ENCODE data around the gene CDCA4. TPM values are rescaled to one million over a fixed set of nuclear protein-coding genes. Genes with fewer than 3 reads are reported as not detected.
"Not testable (repeated sequence)": the region's sequence is repeated elsewhere in the genome, so short reads cannot be mapped to it uniquely, and the experiment has no call there.

The CDCA4 gene
- total RNA-seq, 1 experiment from 2014 or later: 98.0 TPM

GRCh38 chr14:105030194-105030593, 9.3 kb upstream of the CDCA4 start:
- no peak overlapping the region for H3K4me3 ChIP-seq
- no peak for DNase-seq
- H3K27ac ChIP-seq: no peak overlapping the region
- no peaks in the 10 kb centered on the region for H3K9me3 ChIP-seq (replicated peaks)
- H3K27me3 ChIP-seq: no peaks in the 10 kb centered on the region
- H3K36me3 ChIP-seq: no peaks in the 10 kb centered on the region
- H3K4me1 ChIP-seq: peaks cover under 1% of the 10 kb centered on the region; the same call in 1 of the 2 replicates

GRCh38 chr14:105029402-105029801, 8.5 kb upstream of the CDCA4 start:
- H3K36me3 ChIP-seq: no peaks in the 10 kb centered on the region
- H3K27me3 ChIP-seq: no peaks in the 10 kb centered on the region
- H3K27ac ChIP-seq: no peak overlapping the region
- H3K4me1 ChIP-seq: peaks cover 7% of the 10 kb centered on the region
- H3K4me3 ChIP-seq: no peak overlapping the region
- no peak for DNase-seq
- no peaks in the 10 kb centered on the region for H3K9me3 ChIP-seq (replicated peaks)

GRCh38 chr14:105028251-105028927, 7.5 kb upstream of the CDCA4 start:
- Histone ChIP-seq H3K27me3 (no peaks in the 10 kb centered on the region), H3K36me3 (no peaks in the 10 kb centered on the region), H3K4me3 (no peak overlapping the region), H3K4me1 (peaks cover 16% of the 10 kb centered on the region), H3K27ac (no peak overlapping the region), H3K9me3 (replicated peaks) (no peaks in the 10 kb centered on the region)
- DNase-seq: no peak

GRCh38 chr14:105027718-105028117, 6.8 kb upstream of the CDCA4 start:
- not testable (repeated sequence) for DNase-seq, H3K27ac ChIP-seq

GRCh38 chr14:105026802-105027563, 6.1 kb upstream of the CDCA4 start:
- no peak for DNase-seq
- H3K4me3 ChIP-seq: no peak overlapping the region
- H3K4me1 ChIP-seq: peaks cover 19% of the 10 kb centered on the region
- no peaks in the 10 kb centered on the region for H3K9me3 ChIP-seq (replicated peaks)
- H3K36me3 ChIP-seq: no peaks in the 10 kb centered on the region
- no peaks in the 10 kb centered on the region for H3K27me3 ChIP-seq
- H3K27ac ChIP-seq: no peak overlapping the region

More at GRCh38 chr14:105027718-105028117, 6.8 kb upstream of the CDCA4 start:
- H3K4me3 ChIP-seq; H3K36me3 ChIP-seq; H3K27me3 ChIP-seq; H3K9me3 ChIP-seq (replicated peaks): not testable (repeated sequence)
- H3K4me1 ChIP-seq: peaks cover 19% of the 10 kb centered on the region

- no peak for DNase-seq
- peaks cover 19% of the 10 kb centered on the region for H3K4me1 ChIP-seq
These were observed 5.3 kb upstream of the CDCA4 start for GRCh38 chr14:105026033-105026785.

GRCh38 chr14:105025429-105025828, 4.5 kb upstream of the CDCA4 start:
- Histone ChIP-seq H3K27ac (peak overlapping the region; percentile 14; the same call in 1 of the 2 replicates), H3K36me3 (no peaks in the 10 kb centered on the region), H3K9me3 (replicated peaks) (no peaks in the 10 kb centered on the region), H3K4me3 (no peak overlapping the region), H3K27me3 (no peaks in the 10 kb centered on the region), H3K4me1 (peaks cover 19% of the 10 kb centered on the region)
- no peak for DNase-seq

More at GRCh38 chr14:105026033-105026785, 5.3 kb upstream of the CDCA4 start:
- Histone ChIP-seq H3K27ac (no peak overlapping the region), H3K27me3 (no peaks in the 10 kb centered on the region), H3K4me3 (no peak overlapping the region), H3K9me3 (replicated peaks) (no peaks in the 10 kb centered on the region), H3K36me3 (no peaks in the 10 kb centered on the region)

- Histone ChIP-seq H3K4me3 (no peak overlapping the region), H3K36me3 (peaks cover 11% of the 10 kb centered on the region; the same call in 1 of the 2 replicates), H3K27me3 (no peaks in the 10 kb centered on the region), H3K4me1 (peaks cover 24% of the 10 kb centered on the region), H3K27ac (peak overlapping the region; percentile 75), H3K9me3 (replicated peaks) (no peaks in the 10 kb centered on the region)
- DNase-seq: peak in 1 of 2 experiments; percentile 43
These were observed 3.1 kb upstream of the CDCA4 start for GRCh38 chr14:105023791-105024480.

GRCh38 chr14:105023144-105023543, 2.3 kb upstream of the CDCA4 start:
- Histone ChIP-seq H3K9me3 (replicated peaks) (no peaks in the 10 kb centered on the region), H3K4me3 (no peak overlapping the region), H3K27me3 (no peaks in the 10 kb centered on the region), H3K27ac (peak overlapping the region; percentile 75), H3K4me1 (peaks cover 26% of the 10 kb centered on the region), H3K36me3 (peaks cover 16% of the 10 kb centered on the region; the same call in 1 of the 2 replicates)
- no peak for DNase-seq

GRCh38 chr14:105022276-105022670, 1.4 kb upstream of the CDCA4 start:
- Histone ChIP-seq H3K27me3 (no peaks in the 10 kb centered on the region), H3K9me3 (replicated peaks) (no peaks in the 10 kb centered on the region), H3K4me1 (peaks cover 26% of the 10 kb centered on the region), H3K36me3 (peaks cover 20% of the 10 kb centered on the region), H3K4me3 (peak overlapping the region; percentile 67; the same call in 1 of the 2 replicates), H3K27ac (no peak overlapping the region)
- DNase-seq: no peak

- no peaks in the 10 kb centered on the region for H3K27me3 ChIP-seq
- peak; percentile 28 to 52 for DNase-seq
- H3K9me3 ChIP-seq (replicated peaks): no peaks in the 10 kb centered on the region
- H3K4me3 ChIP-seq: peak overlapping the region; percentile 67
- peak overlapping the region; percentile 67 for H3K27ac ChIP-seq
- H3K4me1 ChIP-seq: peaks cover 26% of the 10 kb centered on the region
- peaks cover 23% of the 10 kb centered on the region for H3K36me3 ChIP-seq
These were observed 883 bp upstream of the CDCA4 start for GRCh38 chr14:105021656-105022275.

- peak overlapping the region; percentile 94 for H3K4me3 ChIP-seq
- H3K4me1 ChIP-seq: peaks cover 30% of the 10 kb centered on the region
- H3K9me3 ChIP-seq (replicated peaks): no peaks in the 10 kb centered on the region
- H3K36me3 ChIP-seq: peaks cover 33% of the 10 kb centered on the region
- H3K27me3 ChIP-seq: no peaks in the 10 kb centered on the region
- H3K27ac ChIP-seq: peak overlapping the region; percentile 82
- DNase-seq: peak; percentile 41 to 47
These were observed 745 bp downstream of the CDCA4 start for GRCh38 chr14:105019861-105020814.

- no peaks in the 10 kb centered on the region for H3K27me3 ChIP-seq
- H3K4me3 ChIP-seq: no peak overlapping the region
- DNase-seq: no peak
- H3K36me3 ChIP-seq: peaks cover 33% of the 10 kb centered on the region
- no peaks in the 10 kb centered on the region for H3K9me3 ChIP-seq (replicated peaks)
- H3K4me1 ChIP-seq: peaks cover 22% of the 10 kb centered on the region
- no peak overlapping the region for H3K27ac ChIP-seq
These were observed 2.5 kb downstream of the CDCA4 start for GRCh38 chr14:105018414-105018813.

All from SJCRH30 (cell line).